ENCODE results near the gene FRY.

Gene FRY

GRCh38 chr13:32087955-32088747 lies 56.6 kb downstream of the FRY start:
- DNase-seq: no peak

GRCh38 chr13:32092496-32092895 lies 60.9 kb downstream of the FRY start:
- DNase-seq: no peak

GRCh38 chr13:32093006-32093405 lies 61.4 kb downstream of the FRY start:
- no peak for DNase-seq

GRCh38 chr13:32098272-32098671 lies 66.7 kb downstream of the FRY start:
- DNase-seq: no peak

GRCh38 chr13:32105653-32106313 lies 74.2 kb downstream of the FRY start:
- no peak for DNase-seq

- no peak for DNase-seq
These were observed 75.9 kb downstream of the FRY start for GRCh38 chr13:32107474-32107873.

- DNase-seq: no peak
These were observed 76.4 kb downstream of the FRY start for GRCh38 chr13:32107973-32108372.

- no peak for DNase-seq
These were observed 82.0 kb downstream of the FRY start for GRCh38 chr13:32113532-32113931.

GRCh38 chr13:32114284-32114950 lies 82.8 kb downstream of the FRY start:
- no peak for DNase-seq

GRCh38 chr13:32115066-32115465 lies 83.5 kb downstream of the FRY start:
- no peak for DNase-seq

GRCh38 chr13:32116210-32116609 lies 84.6 kb downstream of the FRY start:
- DNase-seq: no peak

- no peak for DNase-seq
These were observed 85.4 kb downstream of the FRY start for GRCh38 chr13:32117001-32117400.

- DNase-seq: no peak
These were observed 86.1 kb downstream of the FRY start for GRCh38 chr13:32117701-32118100.

- no peak for DNase-seq
These were observed 89.7 kb downstream of the FRY start for GRCh38 chr13:32121316-32121715.

GRCh38 chr13:32124743-32125142 lies 93.2 kb downstream of the FRY start:
- DNase-seq: no peak

GRCh38 chr13:32125221-32125689 lies 93.7 kb downstream of the FRY start:
- DNase-seq: no peak

GRCh38 chr13:32125751-32126150 lies 94.2 kb downstream of the FRY start:
- DNase-seq: no peak

GRCh38 chr13:32126278-32126677 lies 94.7 kb downstream of the FRY start:
- DNase-seq: no peak

GRCh38 chr13:32126756-32127155 lies 95.2 kb downstream of the FRY start:
- no peak for DNase-seq

GRCh38 chr13:32127691-32128090 lies 96.1 kb downstream of the FRY start:
- no peak for DNase-seq

GRCh38 chr13:32134241-32135055 lies 102.9 kb downstream of the FRY start:
- DNase-seq: no peak

GRCh38 chr13:32135056-32135390 lies 103.4 kb downstream of the FRY start:
- no peak for DNase-seq

- no peak for DNase-seq
These were observed 104.1 kb downstream of the FRY start for GRCh38 chr13:32135655-32136054.
